ENCODE results near the gene BDP1.
A peak's percentile ranks its signal among the peaks of the same experiment; 100 is the strongest.
"Not testable (repeated sequence)": the region's sequence is repeated elsewhere in the genome, so short reads cannot be mapped to it uniquely, and the experiment has no call there.

BDP1 gene

GRCh38 chr5:71503536-71503935 lies 48.1 kb downstream of the BDP1 start:
- H3K36me3 Mint-ChIP-seq (ENCODE audit: low read depth) = peaks cover 93% of the 10 kb centered on the region
- H3K9me3 Mint-ChIP-seq = no peaks in the 10 kb centered on the region
- no peak for DNase-seq
- no peaks in the 10 kb centered on the region for H3K4me1 Mint-ChIP-seq (ENCODE audit: low read depth)
- H3K27me3 Mint-ChIP-seq = no peaks in the 10 kb centered on the region
- H3K4me3 Mint-ChIP-seq = no peak overlapping the region
- no peak overlapping the region for H3K27ac Mint-ChIP-seq

- no peak overlapping the region for H3K4me3 Mint-ChIP-seq
- H3K36me3 Mint-ChIP-seq (ENCODE audit: low read depth) = peaks cover 82% of the 10 kb centered on the region
- no peaks in the 10 kb centered on the region for H3K9me3 Mint-ChIP-seq
- H3K4me1 Mint-ChIP-seq (ENCODE audit: low read depth) = no peaks in the 10 kb centered on the region
- DNase-seq = no peak
- H3K27me3 Mint-ChIP-seq = no peaks in the 10 kb centered on the region
- H3K27ac Mint-ChIP-seq = no peak overlapping the region
Measured at GRCh38 chr5:71522151-71522550, 66.7 kb downstream of the BDP1 start.

- peaks cover 75% of the 10 kb centered on the region for H3K36me3 Mint-ChIP-seq (ENCODE audit: low read depth)
- not testable (repeated sequence) for H3K4me3 Mint-ChIP-seq; H3K27me3 Mint-ChIP-seq; H3K27ac Mint-ChIP-seq; H3K9me3 Mint-ChIP-seq; DNase-seq; H3K4me1 Mint-ChIP-seq (ENCODE audit: low read depth)
Measured at GRCh38 chr5:71525611-71526010, 70.2 kb downstream of the BDP1 start.

- no peak for DNase-seq
- Mint-ChIP-seq H3K27me3 (no peaks in the 10 kb centered on the region), H3K9me3 (no peaks in the 10 kb centered on the region), H3K27ac (no peak overlapping the region), H3K36me3 (ENCODE audit: low read depth) (peaks cover 75% of the 10 kb centered on the region), H3K4me3 (no peak overlapping the region), H3K4me1 (ENCODE audit: low read depth) (peaks cover 4% of the 10 kb centered on the region)
Measured at GRCh38 chr5:71528206-71528605, 72.8 kb downstream of the BDP1 start.

- H3K9me3 Mint-ChIP-seq = no peaks in the 10 kb centered on the region
- no peak overlapping the region for H3K4me3 Mint-ChIP-seq
- no peaks in the 10 kb centered on the region for H3K27me3 Mint-ChIP-seq
- H3K36me3 Mint-ChIP-seq (ENCODE audit: low read depth) = peaks cover 78% of the 10 kb centered on the region
- H3K27ac Mint-ChIP-seq = no peak overlapping the region
- no peak for DNase-seq
- H3K4me1 Mint-ChIP-seq (ENCODE audit: low read depth) = peaks cover 11% of the 10 kb centered on the region
Measured at GRCh38 chr5:71529682-71530081, 74.2 kb downstream of the BDP1 start.

- no peak for DNase-seq
- Mint-ChIP-seq H3K4me3 (no peak overlapping the region), H3K27me3 (no peaks in the 10 kb centered on the region), H3K36me3 (ENCODE audit: low read depth) (peaks cover 83% of the 10 kb centered on the region), H3K27ac (peak overlapping the region; percentile 10), H3K4me1 (ENCODE audit: low read depth) (peaks cover 11% of the 10 kb centered on the region), H3K9me3 (no peaks in the 10 kb centered on the region)
Measured at GRCh38 chr5:71533142-71533541, 77.7 kb downstream of the BDP1 start.

- Mint-ChIP-seq H3K36me3 (ENCODE audit: low read depth) (peaks cover 83% of the 10 kb centered on the region), H3K27me3 (no peaks in the 10 kb centered on the region), H3K9me3 (no peaks in the 10 kb centered on the region), H3K4me3 (no peak overlapping the region), H3K27ac (no peak overlapping the region), H3K4me1 (ENCODE audit: low read depth) (peaks cover 11% of the 10 kb centered on the region)
- DNase-seq = no peak
Measured at GRCh38 chr5:71533615-71534014, 78.2 kb downstream of the BDP1 start.

- Mint-ChIP-seq H3K4me3 (no peak overlapping the region), H3K36me3 (ENCODE audit: low read depth) (peaks cover 93% of the 10 kb centered on the region), H3K27me3 (no peaks in the 10 kb centered on the region), H3K27ac (no peak overlapping the region), H3K9me3 (no peaks in the 10 kb centered on the region), H3K4me1 (ENCODE audit: low read depth) (peaks cover 11% of the 10 kb centered on the region)
- DNase-seq = no peak
Measured at GRCh38 chr5:71537687-71538086, 82.2 kb downstream of the BDP1 start.

- not testable (repeated sequence) for DNase-seq; H3K4me3 Mint-ChIP-seq; H3K4me1 Mint-ChIP-seq (ENCODE audit: low read depth); H3K9me3 Mint-ChIP-seq; H3K27ac Mint-ChIP-seq; H3K27me3 Mint-ChIP-seq
- peaks cover 94% of the 10 kb centered on the region for H3K36me3 Mint-ChIP-seq (ENCODE audit: low read depth)
Measured at GRCh38 chr5:71550885-71551284, 95.4 kb downstream of the BDP1 start.

- H3K9me3 Mint-ChIP-seq; H3K4me3 Mint-ChIP-seq; H3K27ac Mint-ChIP-seq; DNase-seq; H3K4me1 Mint-ChIP-seq (ENCODE audit: low read depth); H3K27me3 Mint-ChIP-seq: not testable (repeated sequence)
- peaks cover 92% of the 10 kb centered on the region for H3K36me3 Mint-ChIP-seq (ENCODE audit: low read depth)
Measured at GRCh38 chr5:71551582-71551981, 96.1 kb downstream of the BDP1 start.

GRCh38 chr5:71552026-71552749 lies 96.7 kb downstream of the BDP1 start:
- H3K36me3 Mint-ChIP-seq (ENCODE audit: low read depth) = peaks cover 90% of the 10 kb centered on the region

GRCh38 chr5:71563161-71563560 lies 107.7 kb downstream of the BDP1 start:
- Mint-ChIP-seq H3K4me1 (ENCODE audit: low read depth) (no peaks in the 10 kb centered on the region), H3K27me3 (no peaks in the 10 kb centered on the region), H3K36me3 (ENCODE audit: low read depth) (peaks cover 82% of the 10 kb centered on the region), H3K27ac (no peak overlapping the region), H3K4me3 (no peak overlapping the region), H3K9me3 (no peaks in the 10 kb centered on the region)
- DNase-seq = no peak

More at GRCh38 chr5:71552026-71552749, 96.7 kb downstream of the BDP1 start:
- not testable (repeated sequence) for H3K27me3 Mint-ChIP-seq; H3K4me1 Mint-ChIP-seq (ENCODE audit: low read depth); DNase-seq; H3K27ac Mint-ChIP-seq; H3K4me3 Mint-ChIP-seq; H3K9me3 Mint-ChIP-seq

- no peaks in the 10 kb centered on the region for H3K4me1 Mint-ChIP-seq (ENCODE audit: low read depth)
- H3K4me3 Mint-ChIP-seq = no peak overlapping the region
- H3K27me3 Mint-ChIP-seq = no peaks in the 10 kb centered on the region
- no peaks in the 10 kb centered on the region for H3K9me3 Mint-ChIP-seq
- H3K36me3 Mint-ChIP-seq (ENCODE audit: low read depth) = peaks cover 74% of the 10 kb centered on the region
- no peak for DNase-seq
- H3K27ac Mint-ChIP-seq = no peak overlapping the region
Measured at GRCh38 chr5:71564895-71565294, 109.4 kb downstream of the BDP1 start.

GRCh38 chr5:71569748-71570509 lies 114.5 kb downstream of the BDP1 start:
- H3K27ac Mint-ChIP-seq = no peak overlapping the region
- H3K4me1 Mint-ChIP-seq (ENCODE audit: low read depth) = no peaks in the 10 kb centered on the region
- H3K4me3 Mint-ChIP-seq = no peak overlapping the region
- no peaks in the 10 kb centered on the region for H3K9me3 Mint-ChIP-seq
- no peaks in the 10 kb centered on the region for H3K27me3 Mint-ChIP-seq
- DNase-seq = no peak
- H3K36me3 Mint-ChIP-seq (ENCODE audit: low read depth) = peaks cover 42% of the 10 kb centered on the region

- H3K36me3 Mint-ChIP-seq (ENCODE audit: low read depth) = peaks cover 35% of the 10 kb centered on the region
- not testable (repeated sequence) for H3K9me3 Mint-ChIP-seq; H3K4me3 Mint-ChIP-seq; H3K4me1 Mint-ChIP-seq (ENCODE audit: low read depth); H3K27ac Mint-ChIP-seq; H3K27me3 Mint-ChIP-seq; DNase-seq
Measured at GRCh38 chr5:71571811-71572210, 116.4 kb downstream of the BDP1 start.
